B cell (primary cell): ENCODE results near the gene SEMA6A.

Source experiments
- EZH2 ChIP-seq: IDR thresholded peaks from 2 replicates; pipeline ENCODE4 v1.6.1; 2012; ENCODE audit warnings: borderline replicate concordance, low read depth, mild to moderate bottlenecking, moderate library complexity, low read length; ENCODE audit not compliant: insufficient read depth, poor library complexity, severe bottlenecking
- TF ChIP-seq, protein P1 (sequence below): fragments of 200-600 bp; IDR thresholded peaks from one replicate; pipeline ENCODE4 v1.8.0; 2022; ENCODE audit warnings: antibody characterized with exemption, mild to moderate bottlenecking

DNA sequence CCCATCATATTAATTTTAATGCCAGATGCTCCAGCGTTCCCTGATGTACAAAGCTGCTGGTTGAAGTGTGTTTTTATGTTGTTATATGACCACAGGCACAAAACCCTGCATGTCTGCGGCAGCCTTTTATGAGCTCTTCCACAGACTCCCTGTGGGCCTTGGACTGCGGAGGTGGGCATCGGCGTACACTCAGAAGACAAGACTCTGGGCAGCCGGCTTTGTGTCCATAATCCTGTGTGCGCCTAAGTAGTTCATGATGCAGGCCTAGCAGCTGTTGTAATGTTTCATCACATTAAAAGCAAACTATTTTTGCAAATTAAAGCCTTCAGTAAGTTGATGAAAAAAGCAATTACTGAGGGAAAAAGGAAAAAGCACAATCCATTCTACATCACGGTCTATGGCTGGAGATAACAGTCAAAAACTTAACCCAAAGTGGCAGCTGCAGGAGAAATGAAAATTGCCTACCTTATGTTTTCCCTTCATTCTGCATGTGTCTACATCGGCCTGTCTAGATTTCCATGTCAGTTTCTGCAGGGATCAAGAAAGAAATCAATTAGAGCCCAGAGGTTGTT lies 78.8 kb downstream of the SEMA6A start:
- TF ChIP-seq, protein P1, sequence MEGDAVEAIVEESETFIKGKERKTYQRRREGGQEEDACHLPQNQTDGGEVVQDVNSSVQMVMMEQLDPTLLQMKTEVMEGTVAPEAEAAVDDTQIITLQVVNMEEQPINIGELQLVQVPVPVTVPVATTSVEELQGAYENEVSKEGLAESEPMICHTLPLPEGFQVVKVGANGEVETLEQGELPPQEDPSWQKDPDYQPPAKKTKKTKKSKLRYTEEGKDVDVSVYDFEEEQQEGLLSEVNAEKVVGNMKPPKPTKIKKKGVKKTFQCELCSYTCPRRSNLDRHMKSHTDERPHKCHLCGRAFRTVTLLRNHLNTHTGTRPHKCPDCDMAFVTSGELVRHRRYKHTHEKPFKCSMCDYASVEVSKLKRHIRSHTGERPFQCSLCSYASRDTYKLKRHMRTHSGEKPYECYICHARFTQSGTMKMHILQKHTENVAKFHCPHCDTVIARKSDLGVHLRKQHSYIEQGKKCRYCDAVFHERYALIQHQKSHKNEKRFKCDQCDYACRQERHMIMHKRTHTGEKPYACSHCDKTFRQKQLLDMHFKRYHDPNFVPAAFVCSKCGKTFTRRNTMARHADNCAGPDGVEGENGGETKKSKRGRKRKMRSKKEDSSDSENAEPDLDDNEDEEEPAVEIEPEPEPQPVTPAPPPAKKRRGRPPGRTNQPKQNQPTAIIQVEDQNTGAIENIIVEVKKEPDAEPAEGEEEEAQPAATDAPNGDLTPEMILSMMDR = no peak
- TF ChIP-seq EZH2 = no peak
